BJ (cell line): ENCODE measurements around the gene IFIH1. TPM values are rescaled to one million over a fixed set of nuclear protein-coding genes. Genes with fewer than 3 reads are reported as not detected.

Experiments
- CTCF ChIA-PET: fragments of 350-600 bp; formaldehyde crosslinking; extraction: SDS; loops from one replicate; lab custom pipeline; 2021; ENCODE audit warnings: antibody characterized with exemption, inconsistent platforms; lab: Yijun Ruan, JAX
- POLR2A ChIA-PET: fragments of 300-600 bp; sonication (Branson Sonifier 250); formaldehyde crosslinking; extraction: SDS; loops from one replicate; lab custom pipeline; 2021; ENCODE audit warnings: antibody characterized with exemption; lab: Charles Lee
- DNase-seq: peaks from one replicate; pipeline ENCODE4 v3.0.0-alpha.2; 2011; ENCODE audit warnings: low read depth
- H3K27me3 ChIP-seq: 2 replicates; pipeline ENCODE4 v1.6.0; 2011; ENCODE audit warnings: low read length; ENCODE audit not compliant: control insufficient read depth, insufficient read depth
- H3K36me3 ChIP-seq: 2 replicates; pipeline ENCODE4 v1.5.1; 2011; ENCODE audit warnings: low read length; ENCODE audit not compliant: control insufficient read depth, insufficient read depth
- H3K4me3 ChIP-seq: 2 replicates; pipeline ENCODE4 v1.5.1; 2011; ENCODE audit warnings: low read depth, mild to moderate bottlenecking, control low read depth, low read length
- CTCF ChIP-seq: IDR thresholded peaks from 2 replicates; pipeline ENCODE4 v1.5.1; 2011; ENCODE audit warnings: low read depth, mild to moderate bottlenecking, control low read depth, inconsistent platforms, low read length, moderate library complexity; ENCODE audit not compliant: insufficient read depth
- polyA plus RNA-seq: library from polyadenylated mRNA; depleted of rRNA; stranded (reverse); fragments of >200 nt; gene quantifications from 2 replicates; pipeline ENCODE4 v1.2.3, GENCODE V29; 2011

Gene IFIH1
- polyA plus RNA-seq, 1 experiment, result 0.47 TPM

- Histone ChIP-seq H3K36me3 (no peaks in the 10 kb centered on the region), H3K4me3 (no peak overlapping the region), H3K27me3 (peaks cover 1% of the 10 kb centered on the region; the same call in 1 of the 2 replicates)
- no peak for TF ChIP-seq CTCF
- no peak for DNase-seq
- ChIA-PET CTCF (no interaction called here), POLR2A (no interaction called here)
Measured at GRCh38 chr2:162330881-162331280, 12.4 kb upstream of the IFIH1 start.

GRCh38 chr2:162328424-162329157 is 10.1 kb upstream of the IFIH1 start:
- Histone ChIP-seq H3K4me3 (no peak overlapping the region), H3K36me3 (no peaks in the 10 kb centered on the region), H3K27me3 (peaks cover 4% of the 10 kb centered on the region; the same call in 1 of the 2 replicates)
- TF ChIP-seq CTCF, result no peak
- ChIA-PET CTCF (interaction anchor here (0.6 to 1.3 kb wide), 3 partner anchors 10 to 100 kb away, joined by 3 to 4 read pairs (median 3); partner anchors contain the start of gene IFIH1), POLR2A (no interaction called here)
- DNase-seq, result no peak

- no peak for DNase-seq
- Histone ChIP-seq H3K27me3 (peaks cover 4% of the 10 kb centered on the region; the same call in 1 of the 2 replicates), H3K4me3 (no peak overlapping the region), H3K36me3 (no peaks in the 10 kb centered on the region)
- no peak for TF ChIP-seq CTCF
- ChIA-PET CTCF (interaction anchor here (0.6 to 1.3 kb wide), 2 partner anchors 9 to 100 kb away, joined by 3 read pairs; no protein-coding TSS in a partner anchor), POLR2A (no interaction called here)
Measured at GRCh38 chr2:162327806-162328205, 9.3 kb upstream of the IFIH1 start.

GRCh38 chr2:162327134-162327769 is 8.8 kb upstream of the IFIH1 start:
- POLR2A ChIA-PET, result no interaction called here

More at GRCh38 chr2:162327134-162327769, 8.8 kb upstream of the IFIH1 start:
- Histone ChIP-seq H3K36me3 (no peaks in the 10 kb centered on the region), H3K27me3 (peaks cover 4% of the 10 kb centered on the region; the same call in 1 of the 2 replicates), H3K4me3 (no peak overlapping the region)
- CTCF ChIA-PET, result interaction anchor here (0.7 to 1.3 kb wide), 4 partner anchors 8 to 196 kb away, joined by 3 to 4 read pairs (median 3); no protein-coding TSS in a partner anchor
- no peak for DNase-seq
- peak; percentile 63 for TF ChIP-seq CTCF
